Stimulated activated CD4-positive, alpha-beta T cell treated with anti-CD3 and anti-CD28 coated beads, Interleukin-4, amount 100 ng/mL, for 24 hours (primary cell): ENCODE data around the gene LMO2.

Experiments used
- DNase-seq: peaks from one replicate; pipeline ENCODE4 v3.0.0-alpha.2; 2020

LMO2 gene

DNA sequence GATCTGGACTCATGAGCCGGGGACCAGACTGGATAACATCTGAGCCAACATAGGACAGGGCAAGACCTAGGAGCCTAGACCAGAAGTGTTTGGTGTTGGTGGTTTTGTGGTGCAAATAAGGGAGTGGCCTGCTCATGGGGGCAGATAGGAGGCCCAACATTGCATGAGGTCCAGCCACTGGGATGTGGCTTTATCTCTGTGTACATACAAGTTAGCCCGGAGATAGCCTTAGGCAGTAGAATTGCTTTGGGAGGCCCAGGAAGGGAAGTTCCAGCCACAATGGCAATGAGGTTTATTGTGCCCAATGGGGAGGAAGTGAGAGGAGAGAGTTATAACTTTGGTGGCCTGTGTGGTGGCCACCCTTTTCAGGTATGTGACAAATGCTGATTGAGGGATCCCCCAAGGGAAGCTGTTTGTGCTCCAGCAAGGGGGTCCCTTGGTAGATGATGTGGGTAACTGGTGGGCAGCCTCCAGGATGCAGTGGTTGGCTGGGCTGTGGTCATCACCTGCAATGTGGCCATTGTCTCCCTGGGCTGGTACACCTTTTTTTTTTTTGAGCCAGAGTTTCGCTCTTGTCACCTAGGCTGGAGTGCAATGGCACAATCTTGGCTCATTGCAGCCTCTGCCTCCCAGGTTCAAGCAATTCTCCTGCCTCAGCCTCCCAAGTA lies 6.4 kb downstream of the LMO2 start:
- no peak for DNase-seq

DNA sequence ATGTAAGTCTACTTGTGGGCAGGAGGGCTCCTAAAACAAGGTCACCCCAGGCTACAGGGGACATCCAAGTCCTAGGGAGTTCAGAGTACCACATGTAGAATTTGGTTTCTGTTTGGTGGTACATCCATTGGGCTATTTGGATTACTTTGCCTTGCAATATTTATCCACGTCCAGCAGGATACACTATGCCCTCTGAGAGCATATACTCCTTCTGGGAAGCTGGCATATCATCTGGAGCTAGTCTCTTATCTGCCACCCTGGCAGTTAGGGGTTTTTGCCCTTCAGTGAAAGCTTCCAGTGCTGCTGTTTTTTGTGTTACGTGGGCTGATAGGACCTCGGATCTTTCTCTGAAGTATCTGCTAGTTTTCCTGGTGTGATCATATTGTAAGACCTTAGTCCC lies 7.3 kb downstream of the LMO2 start:
- no peak for DNase-seq

DNA sequence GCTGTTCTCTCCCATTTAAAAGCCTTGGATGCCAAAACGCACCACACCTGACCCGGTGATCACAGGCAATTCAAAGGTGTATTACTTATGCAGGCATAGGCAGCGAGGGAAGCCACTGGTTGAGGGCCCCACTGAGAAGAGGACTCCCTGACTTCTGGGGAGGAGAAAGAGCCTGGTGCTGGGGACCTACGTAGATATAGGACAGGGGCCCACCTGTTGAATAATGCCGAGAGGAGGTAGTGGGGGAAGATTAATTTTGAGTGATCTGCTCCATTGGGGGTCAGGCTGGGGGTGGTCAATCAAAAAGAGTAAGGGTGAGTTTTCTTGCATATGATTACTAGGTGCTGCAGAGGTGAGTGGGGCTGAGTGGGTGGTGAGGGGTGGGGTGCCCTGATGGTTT lies 7.8 kb downstream of the LMO2 start:
- DNase-seq = no peak

DNA sequence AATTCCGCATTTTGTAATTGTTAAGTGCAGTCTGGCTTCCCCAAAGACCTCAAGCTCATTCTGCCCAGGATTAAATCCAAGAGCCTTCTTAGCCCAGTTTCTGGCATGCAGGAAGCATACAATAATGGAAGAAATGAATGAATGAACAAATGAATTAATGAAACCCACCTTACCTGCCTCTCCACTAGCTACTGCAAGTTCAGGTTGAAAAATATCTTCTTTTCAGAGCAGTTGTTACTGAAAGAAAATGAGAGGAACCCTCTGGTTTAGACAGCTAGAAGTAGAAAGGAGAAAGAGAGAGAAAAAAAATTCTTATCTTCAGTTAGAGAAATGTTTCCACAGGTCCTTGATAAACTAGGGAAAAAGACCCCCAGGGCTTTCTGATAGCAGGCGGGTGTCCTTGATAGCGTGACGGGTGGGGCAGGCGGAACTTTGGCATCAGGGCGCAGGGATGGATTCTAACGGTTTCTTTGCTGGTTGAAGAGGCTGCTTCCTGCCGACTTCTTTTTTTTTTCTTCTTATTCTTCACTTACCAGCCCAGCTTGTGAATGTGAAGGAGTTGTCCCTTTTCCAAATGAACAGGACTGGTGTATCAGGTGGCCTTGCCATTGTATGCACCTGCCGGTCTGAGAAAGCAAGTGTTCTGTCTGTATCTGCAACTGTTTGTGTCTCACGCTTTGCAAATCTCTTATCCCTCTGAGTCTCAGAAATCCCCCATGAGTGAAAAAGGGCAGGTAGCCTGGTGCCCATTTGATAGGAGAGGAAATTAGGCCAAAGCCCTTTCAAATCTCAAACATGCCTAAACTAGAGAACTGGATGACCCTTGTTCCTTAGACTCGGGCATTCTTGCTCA lies 10.0 kb downstream of the LMO2 start:
- DNase-seq = no peak

DNA sequence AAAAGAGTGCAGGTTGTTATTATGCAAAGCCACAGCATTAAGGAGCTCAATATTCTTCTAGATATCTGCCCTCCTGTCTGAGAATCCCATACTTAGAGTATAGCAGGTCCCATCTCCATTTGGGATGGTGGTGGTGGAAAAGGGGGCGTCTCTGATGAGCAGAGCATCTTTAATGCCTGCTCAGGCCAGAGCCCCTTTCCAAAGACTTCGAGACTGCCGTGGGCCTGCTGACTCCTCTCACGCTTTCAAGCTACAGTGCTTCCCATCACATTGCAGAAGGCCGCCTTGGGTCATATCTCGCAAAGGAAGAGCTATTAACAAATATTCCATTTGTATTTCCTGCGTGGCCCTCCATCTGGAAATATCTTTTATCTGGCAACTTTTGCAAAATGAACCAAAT lies 10.9 kb downstream of the LMO2 start:
- no peak for DNase-seq

DNA sequence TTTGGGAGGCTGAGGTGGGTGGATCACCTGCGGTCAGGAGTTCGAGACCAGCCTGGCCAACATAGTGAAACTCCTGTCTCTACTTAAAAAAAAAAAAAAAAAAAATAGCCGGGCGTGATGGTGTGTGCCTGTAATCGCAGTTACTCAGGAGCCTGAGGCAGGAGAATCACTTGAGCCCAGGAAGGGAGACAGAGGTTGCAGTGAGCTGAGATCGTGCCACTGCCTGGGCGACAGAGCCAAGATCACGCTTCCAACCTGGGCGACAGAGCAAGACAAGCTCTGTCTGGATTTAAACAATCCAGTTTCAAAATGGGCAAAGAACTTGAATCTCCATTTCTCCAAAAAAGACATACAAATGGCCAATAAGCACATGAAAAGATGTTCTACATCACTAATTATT lies 12.5 kb downstream of the LMO2 start:
- DNase-seq = no peak

DNA sequence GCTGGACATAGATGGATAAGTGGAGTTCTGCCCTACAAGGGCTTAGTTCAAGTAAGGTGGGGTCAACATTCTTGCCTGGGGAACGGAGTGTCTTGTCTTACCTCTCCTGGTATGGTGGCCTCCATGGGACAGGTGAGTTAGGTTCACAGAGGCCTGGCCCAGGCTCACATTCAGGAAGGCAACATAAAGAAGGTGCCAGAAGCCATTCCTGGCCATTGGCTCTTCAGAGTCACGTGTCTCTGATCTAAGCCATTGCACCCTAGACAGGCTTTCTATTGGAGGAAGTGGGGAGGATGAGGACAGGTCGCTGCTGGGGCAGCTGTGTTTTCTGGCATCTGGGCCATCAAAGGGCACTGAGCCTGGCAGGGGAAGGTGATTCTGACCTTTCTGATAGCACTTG lies 14.8 kb downstream of the LMO2 start:
- no peak for DNase-seq

DNA sequence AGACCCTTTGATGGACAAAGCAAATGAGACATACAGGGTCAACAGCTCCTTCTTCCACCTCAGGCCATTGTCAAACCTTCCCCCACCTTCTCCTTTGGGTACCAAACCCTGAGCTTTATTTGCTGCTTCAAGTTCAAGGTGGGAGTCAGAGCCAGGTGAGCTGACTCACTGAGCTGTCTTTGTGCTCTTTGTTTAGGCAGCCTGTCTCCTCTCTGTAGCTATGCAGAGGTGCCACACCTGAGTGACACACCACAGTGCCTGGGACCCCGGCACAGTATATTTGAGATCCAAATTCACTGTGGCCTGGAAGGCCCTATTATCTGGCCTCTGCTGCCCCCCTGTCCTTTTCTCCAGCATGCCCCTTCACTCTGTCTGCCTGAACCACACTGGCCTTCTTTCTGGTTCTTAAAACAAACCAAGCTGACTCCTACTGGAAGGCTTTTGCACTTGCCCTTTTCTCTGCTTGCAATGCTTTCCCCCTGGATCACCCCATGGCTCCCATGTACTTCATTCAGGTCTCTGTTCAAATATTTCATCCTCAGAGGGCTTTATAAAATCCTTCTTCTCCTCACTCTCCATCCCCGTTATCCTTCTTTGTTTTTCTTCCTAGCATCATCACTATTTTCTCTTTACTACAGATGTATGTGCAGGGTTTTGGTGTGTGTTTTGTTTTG lies 16.1 kb downstream of the LMO2 start:
- no peak for DNase-seq

DNA sequence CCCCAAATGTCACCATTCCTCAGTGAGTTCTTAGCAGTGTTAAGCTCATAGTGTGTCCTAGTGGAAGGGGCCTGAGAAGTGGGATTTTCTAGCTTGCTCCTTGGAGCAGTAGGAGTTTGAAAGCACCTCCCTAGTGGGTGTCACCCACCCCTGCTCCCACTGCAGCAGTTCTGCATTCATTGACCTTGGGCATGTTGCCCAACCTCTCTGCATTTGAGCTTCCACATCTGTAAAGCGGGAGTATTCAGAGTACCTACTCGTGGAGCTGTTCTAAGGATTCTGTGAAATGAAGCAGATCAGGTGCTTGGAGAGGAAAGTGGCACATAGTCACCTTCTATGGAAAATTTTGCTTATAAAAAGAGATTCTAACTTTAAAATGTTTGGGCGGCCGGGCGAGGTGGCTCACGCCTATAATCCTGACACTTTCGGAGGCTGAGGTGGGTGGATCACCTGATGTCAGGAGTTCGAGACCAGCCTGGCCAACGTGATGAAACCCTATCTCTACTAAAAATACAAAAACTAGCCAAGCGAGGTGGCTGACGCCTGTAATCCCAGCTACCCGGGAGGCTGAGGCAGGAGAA lies 16.9 kb downstream of the LMO2 start:
- DNase-seq = no peak

DNA sequence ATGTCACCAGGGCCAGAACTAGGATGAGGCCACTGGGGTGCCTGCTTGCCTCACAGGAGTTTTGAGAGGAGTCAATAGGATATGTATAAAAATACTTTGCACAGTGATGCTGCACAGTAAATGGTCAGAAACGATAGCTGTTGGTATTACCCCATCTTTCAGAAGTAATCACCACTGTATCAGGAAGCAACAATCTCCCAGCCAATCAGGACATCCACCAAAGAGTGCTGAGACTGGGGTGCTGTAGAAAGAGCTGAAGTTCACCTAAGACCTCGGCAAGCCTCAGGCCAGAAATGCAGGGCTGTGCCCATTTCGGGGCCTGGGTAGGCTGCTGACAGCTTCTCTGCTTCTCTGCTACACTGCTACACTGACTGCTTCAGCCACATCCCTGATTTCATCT lies 17.4 kb downstream of the LMO2 start:
- DNase-seq = no peak

DNA sequence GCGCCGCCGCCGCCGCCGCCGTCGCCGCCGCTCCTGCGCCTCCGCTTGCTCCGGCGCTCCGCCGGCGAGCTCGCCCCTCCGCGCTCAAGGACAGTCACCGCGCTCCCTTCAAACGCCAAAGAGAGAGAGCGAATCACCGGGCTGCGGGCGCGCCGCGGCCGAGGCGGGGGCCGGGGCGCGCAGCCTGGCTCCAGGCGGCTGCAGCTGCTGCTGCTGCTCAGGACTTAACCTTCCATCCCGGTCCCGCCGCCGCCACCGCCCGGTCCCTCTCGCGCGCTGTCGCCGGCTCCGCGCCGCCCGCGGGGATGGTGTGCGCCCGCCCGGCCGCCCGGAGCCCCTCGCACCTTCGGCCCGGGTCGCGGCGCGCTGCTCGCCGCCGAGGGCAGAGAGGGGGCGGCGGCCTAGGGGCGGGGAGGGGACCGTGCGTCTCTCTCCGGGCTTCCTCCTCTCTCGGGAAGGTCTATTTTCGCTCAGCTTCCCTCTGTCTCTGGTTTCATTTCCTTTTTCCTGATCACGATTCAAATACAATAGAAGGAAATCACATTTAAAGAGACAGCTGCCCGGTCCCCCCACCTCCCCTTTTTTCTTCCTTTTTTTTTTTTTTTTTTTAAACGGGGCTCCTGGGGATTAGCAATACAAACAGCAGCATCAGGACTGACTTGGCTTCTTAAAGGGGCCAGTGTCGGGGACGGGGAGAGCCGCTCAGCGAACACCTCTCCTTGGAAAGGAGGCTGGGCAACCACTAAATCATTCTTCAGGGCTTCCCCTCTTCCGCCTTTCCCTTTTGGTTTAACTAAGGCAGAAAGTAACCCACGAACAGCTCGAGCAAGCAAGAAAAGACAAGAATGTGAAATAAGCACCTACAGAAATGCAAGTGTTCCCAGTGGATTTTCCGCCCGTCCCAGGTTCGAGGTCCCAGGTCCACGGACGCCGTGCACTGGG lies 22.1 kb downstream of the LMO2 start:
- no peak for DNase-seq

DNA sequence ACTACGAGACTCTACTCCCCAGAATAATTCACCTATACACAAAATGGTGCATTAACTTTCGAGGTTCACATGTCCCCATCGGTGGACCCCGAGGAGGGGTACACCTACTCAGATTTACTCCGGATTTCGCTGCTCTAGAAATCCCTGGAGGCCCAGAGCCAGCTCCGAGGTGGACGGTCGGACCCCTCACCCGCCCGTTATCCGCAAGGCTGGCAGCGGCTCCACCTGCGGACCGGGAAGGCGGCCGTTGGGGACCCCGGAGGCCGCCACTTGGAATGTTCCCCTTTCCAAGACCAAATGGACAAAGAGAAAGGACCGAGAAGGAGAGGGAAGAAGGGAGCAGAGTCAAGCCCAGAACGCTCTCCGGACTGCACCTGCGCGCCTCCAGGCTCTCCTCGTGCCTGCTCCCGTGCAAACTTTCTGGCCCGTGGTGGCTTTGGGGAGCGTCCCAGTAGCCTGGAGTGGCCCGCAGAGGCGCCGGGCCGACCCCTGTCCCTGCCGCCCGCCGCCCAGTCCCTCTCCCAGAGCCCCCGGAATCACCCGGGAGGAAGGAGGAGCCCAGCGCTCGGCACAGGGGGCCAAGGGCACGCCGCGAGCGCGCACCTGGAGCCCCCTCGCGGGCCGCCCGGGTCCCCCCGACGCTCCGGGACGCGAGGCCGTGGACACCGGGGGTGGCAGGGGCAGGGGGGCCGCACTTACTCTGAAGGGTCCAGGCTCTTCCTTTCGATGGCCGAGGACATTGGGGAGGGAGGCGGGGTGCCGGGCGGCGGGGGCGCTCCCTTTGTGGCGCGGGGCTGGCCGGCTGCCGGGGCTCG lies 23.0 kb downstream of the LMO2 start:
- no peak for DNase-seq

DNA sequence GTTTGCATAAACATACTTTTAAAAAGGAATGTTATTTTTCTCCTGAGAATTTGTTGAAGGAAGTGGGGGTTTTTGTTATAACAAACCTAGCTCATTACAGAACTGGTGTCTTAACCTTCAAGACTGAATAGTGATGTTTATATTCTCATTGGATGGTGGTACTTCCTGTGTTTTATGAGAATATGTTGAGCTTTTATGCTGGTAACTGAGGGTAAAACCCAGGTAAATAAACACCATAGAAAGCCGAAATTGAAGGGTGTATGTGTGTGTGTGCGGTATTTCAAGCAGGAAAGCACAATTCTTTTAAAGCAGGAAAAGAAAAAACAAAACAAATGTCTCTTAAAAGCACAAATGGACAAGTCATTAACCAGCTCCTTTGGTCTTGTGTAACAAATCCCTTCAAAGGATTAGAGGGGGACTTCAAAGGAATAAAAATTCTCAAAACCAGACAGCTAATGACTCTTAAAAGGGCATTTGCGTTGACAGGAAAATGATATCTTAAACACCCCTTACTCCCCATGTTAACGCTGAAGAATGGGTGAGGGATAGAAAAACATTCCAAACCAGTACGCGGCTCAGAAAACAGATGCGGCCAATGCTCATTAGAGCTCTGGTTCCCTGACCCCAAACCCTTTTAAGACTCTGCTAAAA lies 23.8 kb downstream of the LMO2 start:
- DNase-seq = no peak

DNA sequence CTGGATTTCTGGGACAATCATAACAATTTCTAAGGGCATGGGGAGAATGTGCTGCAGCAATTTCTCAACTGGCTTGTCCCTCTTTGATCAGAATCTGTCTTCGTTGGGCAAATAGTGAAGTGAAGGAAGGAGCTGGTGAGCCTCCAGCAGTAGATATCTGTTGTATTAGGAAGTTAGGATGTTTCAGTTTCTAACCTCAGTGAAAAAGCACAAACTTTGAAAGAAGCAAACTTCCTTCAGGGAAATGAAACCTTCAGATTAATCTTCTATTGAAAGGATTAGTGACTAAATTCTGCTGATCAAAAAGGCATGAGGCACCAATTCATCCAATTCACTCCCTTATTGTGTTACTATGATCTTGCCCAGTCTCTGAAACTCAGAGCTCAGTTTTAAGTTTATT lies 24.3 kb downstream of the LMO2 start:
- no peak for DNase-seq

DNA sequence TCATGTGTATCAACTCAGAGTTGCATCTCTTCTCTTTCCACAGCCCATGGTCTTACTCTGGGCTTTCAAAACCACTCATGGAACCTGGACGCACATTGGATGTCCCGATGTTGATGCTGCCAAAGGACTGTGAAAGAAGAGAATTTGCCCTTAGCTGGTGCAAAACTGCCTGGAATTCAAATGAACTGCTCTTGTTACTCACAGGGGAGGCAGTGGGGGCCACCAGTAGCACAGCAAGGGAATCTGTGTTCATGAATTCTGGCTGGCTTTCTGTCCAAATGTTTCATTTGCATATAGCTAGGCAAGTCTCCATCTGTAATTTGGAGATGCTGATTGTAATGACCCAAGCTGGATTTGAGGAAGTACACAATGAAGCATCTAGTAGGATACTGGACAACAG lies 24.9 kb downstream of the LMO2 start:
- DNase-seq = no peak

DNA sequence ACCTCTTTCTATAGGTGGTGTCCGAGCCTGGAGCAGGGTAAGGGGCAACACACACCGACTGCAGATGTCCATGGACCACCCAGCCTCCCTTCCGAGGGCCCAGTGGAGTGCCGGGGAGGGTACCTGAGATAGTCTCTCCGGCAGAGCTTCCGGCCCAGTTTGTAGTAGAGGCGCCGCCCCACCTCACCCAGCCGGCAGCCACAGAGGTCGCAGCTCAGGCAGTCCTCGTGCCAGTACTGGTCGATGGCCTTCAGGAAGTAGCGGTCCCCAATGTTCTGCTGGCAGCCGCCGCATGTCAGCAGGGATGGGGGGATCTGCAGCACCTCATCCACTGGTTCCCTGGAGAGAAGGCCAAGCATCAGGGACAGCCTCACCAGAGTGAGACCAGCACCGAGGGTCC lies 27.4 kb downstream of the LMO2 start:
- DNase-seq = no peak

DNA sequence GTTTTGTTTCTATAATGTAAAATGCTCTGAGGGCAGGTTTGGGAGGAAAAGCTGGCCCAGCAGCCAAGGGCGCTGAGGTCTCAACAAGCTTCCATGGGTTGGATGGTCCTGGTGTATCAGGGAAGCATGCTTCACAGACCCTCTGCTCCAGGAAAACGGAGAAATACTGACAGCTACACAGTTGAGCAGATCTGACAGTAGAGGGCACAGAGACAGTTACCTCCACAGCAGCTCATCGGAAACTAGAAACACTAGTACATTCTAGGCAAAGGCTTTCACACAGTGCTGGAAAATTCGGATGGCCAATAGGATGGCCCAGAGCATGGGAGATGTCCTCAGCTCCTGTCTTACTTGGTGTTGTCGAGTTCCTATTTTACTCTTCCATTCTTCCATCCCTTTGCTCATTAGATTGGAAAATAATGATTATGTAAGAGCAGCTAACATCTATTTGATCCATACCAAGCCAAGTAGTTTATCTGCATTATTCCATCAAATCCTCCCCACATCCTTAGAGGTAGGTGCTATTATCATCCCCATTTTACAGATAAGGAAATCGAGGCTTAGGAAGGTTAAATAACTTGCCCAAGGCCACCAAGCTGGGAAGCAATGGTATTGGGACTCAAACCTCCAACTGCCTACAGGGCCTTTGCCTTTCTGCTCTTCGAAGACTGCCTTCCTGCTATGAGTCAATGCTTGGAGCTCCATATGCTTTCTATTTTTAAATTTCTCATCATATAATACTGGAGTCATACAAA lies 28.3 kb downstream of the LMO2 start:
- no peak for DNase-seq

DNA sequence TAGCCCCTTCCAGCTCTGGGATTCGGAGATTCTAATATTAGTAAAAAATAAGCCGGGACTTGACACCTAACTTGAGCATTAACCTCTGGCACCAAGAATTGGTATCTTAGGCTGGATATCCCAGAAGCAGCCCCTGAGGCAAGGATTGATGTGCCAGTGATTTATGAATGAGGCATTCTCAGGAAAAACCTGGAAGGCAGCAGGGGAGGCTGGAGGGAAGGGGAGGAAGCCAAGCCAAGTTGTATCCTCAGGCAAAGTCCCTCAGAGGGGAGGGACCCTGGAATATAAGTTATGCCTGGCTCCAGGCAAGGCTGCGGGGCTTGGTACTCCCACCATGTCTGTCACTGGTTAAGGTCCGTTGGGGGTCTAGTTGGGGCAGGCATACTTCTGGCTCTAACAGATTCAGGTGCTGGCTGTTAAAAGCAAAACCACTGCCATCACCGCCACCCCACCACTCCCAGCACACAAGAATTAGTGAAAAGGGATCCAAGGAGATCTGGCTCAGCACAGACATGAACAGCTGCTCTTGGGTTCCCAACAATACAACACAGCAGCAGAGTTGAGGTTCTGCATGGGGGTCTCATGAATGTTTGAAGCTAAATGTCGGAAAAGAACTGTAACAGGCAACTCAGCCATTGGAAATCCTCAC lies 29.8 kb downstream of the LMO2 start:
- no peak for DNase-seq

DNA sequence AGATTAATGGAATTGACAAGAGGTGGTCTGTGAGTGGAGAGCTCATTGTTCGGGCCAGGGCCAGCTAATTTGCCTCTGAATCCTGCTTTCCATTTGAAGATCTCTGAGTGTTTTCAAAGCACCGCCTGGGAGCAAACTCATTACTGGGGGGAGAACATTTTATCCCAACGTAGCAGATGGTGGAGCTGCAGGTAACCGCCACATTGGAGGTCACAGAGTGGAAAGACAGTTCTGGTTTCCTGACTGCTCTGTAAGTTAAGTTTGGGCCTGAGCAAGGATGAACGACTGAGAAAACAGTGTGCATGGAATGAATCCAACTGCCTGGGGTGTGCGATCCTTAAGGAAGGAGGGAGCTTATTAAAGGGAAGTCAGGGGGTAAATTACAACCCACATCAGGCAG lies 30.5 kb downstream of the LMO2 start:
- DNase-seq = no peak

DNA sequence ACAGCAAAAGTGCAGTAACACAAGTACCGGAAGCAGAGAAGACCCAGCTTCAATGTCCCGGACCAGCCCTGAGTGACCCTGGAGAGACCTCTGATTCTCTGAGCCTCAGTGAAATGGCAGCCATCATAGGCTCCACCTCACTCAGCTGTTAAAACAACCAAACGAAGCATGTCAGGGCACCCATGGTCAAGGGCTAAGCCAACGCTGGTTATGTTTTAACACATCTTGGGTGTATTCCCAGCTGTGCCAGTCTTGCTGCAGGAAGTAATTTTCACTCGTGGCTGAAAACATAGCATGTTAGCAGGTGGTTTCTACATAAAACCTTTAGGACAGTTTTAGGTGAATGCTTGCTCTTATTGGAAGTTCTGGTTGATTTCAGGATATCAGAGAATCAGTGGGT lies 30.9 kb downstream of the LMO2 start:
- DNase-seq = no peak
